Naive B cell (primary cell): ENCODE results near the gene EPN3. TPM values are rescaled to one million over a fixed set of nuclear protein-coding genes. Genes with fewer than 3 reads are reported as not detected.

Source experiments
- ATAC-seq, 2 donors: fragments of 150-1000 bp; cut with Tn5 transposase; 2 replicates each; pipeline ENCODE4 v1.10.0; 2021; ENCODE audit warnings: low read depth in 2 of 2, mild to moderate bottlenecking in 2 of 2, moderate library complexity in 2 of 2
- DNase-seq: peaks from one replicate; pipeline ENCODE4 v3.0.0; 2022
- H3K27ac Mint-ChIP-seq, 6 donors: one replicate each; pipeline ENCODE4 v1.8.0; 2020 to 2022; ENCODE audit warnings: mild to moderate bottlenecking in 6 of 6, mixed read lengths in 6 of 6, moderate library complexity in 5 of 6, inconsistent platforms in 2 of 6
- H3K27me3 Mint-ChIP-seq, 3 donors: one replicate each; pipeline ENCODE4 v1.8.0; 2021 to 2022; ENCODE audit warnings: mixed read lengths in 3 of 3, mild to moderate bottlenecking in 1 of 3
- H3K36me3 Mint-ChIP-seq, 2 donors: one replicate each; pipeline ENCODE4 v1.8.0; 2020 to 2022; ENCODE audit warnings: mixed read lengths in 2 of 2, inconsistent platforms in 1 of 2, mild to moderate bottlenecking in 1 of 2
- H3K4me1 Mint-ChIP-seq, 3 donors: one replicate each; pipeline ENCODE4 v1.8.0; 2020 to 2022; ENCODE audit warnings: mixed read lengths in 3 of 3, inconsistent platforms in 1 of 3, mild to moderate bottlenecking in 1 of 3, moderate library complexity in 1 of 3
- H3K4me3 Mint-ChIP-seq, 8 donors: one replicate each; pipeline ENCODE4 v1.8.0; 2020 to 2022; ENCODE audit warnings: mild to moderate bottlenecking in 8 of 8, mixed read lengths in 8 of 8, moderate library complexity in 8 of 8, inconsistent platforms in 2 of 8
- H3K9me3 Mint-ChIP-seq, 7 donors: one replicate each; pipeline ENCODE4 v1.8.0; 2020 to 2022; ENCODE audit warnings: mixed read lengths in 7 of 7, mild to moderate bottlenecking in 5 of 7, inconsistent platforms in 2 of 7, moderate library complexity in 1 of 7
- polyA plus RNA-seq, 6 donors: library from polyadenylated mRNA; unstranded; fragments of 300-500 nt; fragmentation: Illumina TruSeq; gene quantifications; one replicate each; pipeline ENCODE4 v1.2.3, GENCODE V29; 2021; ENCODE audit warnings: low read depth in 6 of 6

EPN3 gene
- polyA plus RNA-seq, 6 donors from 2014 or later = not detected

DNA sequence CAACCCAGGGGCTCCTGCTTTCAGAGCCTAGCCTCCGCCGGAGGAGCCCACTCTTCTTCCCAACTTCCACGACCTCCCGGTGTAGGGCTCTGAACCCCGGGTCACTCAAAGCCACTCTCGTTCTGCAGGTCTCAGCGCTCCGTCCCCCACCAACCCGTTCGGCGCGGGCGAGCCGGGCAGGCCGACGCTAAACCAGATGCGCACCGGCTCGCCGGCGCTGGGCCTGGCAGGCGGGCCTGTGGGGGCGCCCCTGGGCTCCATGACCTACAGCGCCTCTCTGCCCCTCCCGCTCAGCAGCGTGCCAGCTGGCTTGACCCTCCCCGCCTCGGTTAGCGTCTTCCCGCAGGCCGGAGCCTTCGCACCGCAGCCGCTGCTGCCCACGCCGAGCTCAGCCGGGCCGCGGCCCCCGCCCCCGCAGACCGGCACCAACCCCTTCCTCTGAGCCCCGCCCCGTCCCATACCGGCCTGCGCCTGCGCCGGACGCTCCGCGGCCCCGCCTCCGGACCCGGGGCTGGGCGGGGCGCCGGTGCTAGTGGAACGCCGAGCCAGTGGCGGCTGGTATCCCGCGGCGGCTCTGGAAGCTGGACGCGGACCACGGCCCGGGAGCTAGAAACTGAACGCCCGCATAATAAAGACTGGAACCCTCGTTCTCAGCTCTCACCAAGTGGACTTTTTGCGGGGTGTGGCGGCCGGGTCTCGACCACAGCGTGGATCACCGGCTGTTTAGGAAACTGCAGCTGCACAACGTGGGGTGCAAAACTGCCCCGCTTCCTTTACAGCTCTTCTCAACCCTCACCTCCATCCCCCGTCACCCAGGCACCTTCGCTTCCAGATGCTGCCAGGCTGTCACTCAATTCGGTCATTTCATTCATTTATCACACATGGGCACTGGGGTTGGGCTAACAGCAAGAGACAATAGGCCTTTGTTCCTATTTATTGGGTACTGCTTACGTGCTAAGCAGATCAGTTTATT is 9.5 kb downstream of the EPN3 start:
- DNase-seq (peak; percentile 88), ATAC-seq (peak; percentile 82 to 85)
- Mint-ChIP-seq H3K4me3 (peak overlapping the region; percentile 83 to 94 (median 88)), H3K4me1 (peaks cover 16 to 31% (median 19%) of the 10 kb centered on the region in 3 donors), H3K9me3 (no peaks in the 10 kb centered on the region), H3K27me3 (peaks cover 0 to 30% (median 18%) of the 10 kb centered on the region in 3 donors), H3K36me3 (peaks cover 0 to 3% of the 10 kb centered on the region in 2 donors), H3K27ac (peak overlapping the region in 3 of 6 donors; percentile 9 to 87 (median 52))

GRCh38 chr17:50542795-50543774 is 10.6 kb downstream of the EPN3 start:
- peaks cover 0 to 3% of the 10 kb centered on the region in 2 donors for H3K36me3 Mint-ChIP-seq
- peaks cover 0 to 30% (median 18%) of the 10 kb centered on the region in 3 donors for H3K27me3 Mint-ChIP-seq
- H3K9me3 Mint-ChIP-seq = no peaks in the 10 kb centered on the region
- no peak for DNase-seq
- ATAC-seq = no peak
- peaks cover 20 to 35% (median 25%) of the 10 kb centered on the region in 3 donors for H3K4me1 Mint-ChIP-seq
- H3K4me3 Mint-ChIP-seq = peak overlapping the region in 7 of 8 donors; percentile 83 to 94 (median 85)
- peak overlapping the region in 1 of 6 donors; percentile 32 for H3K27ac Mint-ChIP-seq

DNA sequence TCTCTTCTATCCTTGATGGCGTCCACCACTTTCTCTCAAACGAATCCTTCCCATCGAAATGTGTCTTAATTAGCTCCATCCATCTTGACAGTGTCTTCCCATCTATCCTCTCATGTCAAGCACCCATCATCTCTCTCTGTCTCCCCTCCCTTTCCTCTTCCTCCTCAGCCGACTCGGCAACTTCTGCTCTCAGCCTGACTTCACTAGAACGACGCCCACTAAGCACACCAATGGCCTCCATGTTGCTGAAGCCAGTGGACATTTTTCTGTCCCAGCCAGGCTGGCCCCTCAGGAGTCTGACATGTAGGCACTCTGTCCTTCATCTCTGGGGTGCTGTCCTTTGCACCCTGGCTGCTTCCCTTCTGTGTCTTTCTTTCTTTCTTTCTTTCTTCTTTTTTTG is 12.0 kb downstream of the EPN3 start:
- ATAC-seq (no peak), DNase-seq (no peak)
- Mint-ChIP-seq H3K36me3 (peaks cover 0 to 3% of the 10 kb centered on the region in 2 donors), H3K27me3 (peaks cover 0 to 30% (median 18%) of the 10 kb centered on the region in 3 donors), H3K4me3 (peak overlapping the region in 3 of 8 donors; percentile 11 to 83 (median 37)), H3K4me1 (peaks cover 20 to 35% (median 25%) of the 10 kb centered on the region in 3 donors), H3K27ac (peak overlapping the region in 3 of 6 donors; percentile 16 to 89 (median 82)), H3K9me3 (no peaks in the 10 kb centered on the region)

- peaks cover 20 to 35% (median 25%) of the 10 kb centered on the region in 3 donors for H3K4me1 Mint-ChIP-seq
- H3K36me3 Mint-ChIP-seq = peaks cover 0 to 3% of the 10 kb centered on the region in 2 donors
- H3K9me3 Mint-ChIP-seq = no peaks in the 10 kb centered on the region
- ATAC-seq (no peak), DNase-seq (no peak)
- peaks cover 0 to 30% (median 18%) of the 10 kb centered on the region in 3 donors for H3K27me3 Mint-ChIP-seq
- H3K27ac Mint-ChIP-seq = peak overlapping the region in 1 of 6 donors; percentile 72
- H3K4me3 Mint-ChIP-seq = peak overlapping the region in 3 of 8 donors; percentile 30 to 85 (median 66)
Observed at GRCh38 chr17:50545311-50545710, 12.8 kb downstream of the EPN3 start.

DNA sequence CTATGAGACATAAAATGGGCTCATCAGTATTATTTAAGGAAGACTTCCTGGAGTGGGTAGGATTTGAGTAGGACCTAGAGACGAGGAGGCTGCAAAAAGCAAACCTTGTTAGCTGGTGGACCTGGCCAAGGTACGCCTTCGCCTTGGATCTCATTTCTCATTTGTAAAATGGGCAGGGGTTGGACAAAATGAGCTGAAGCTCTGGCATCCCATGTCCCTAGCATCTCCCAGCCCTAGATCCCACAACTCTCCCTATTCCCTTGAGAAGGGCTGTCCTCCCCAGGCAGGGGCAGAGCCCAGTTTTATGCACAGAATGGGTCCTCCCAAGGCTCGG is 14.1 kb downstream of the EPN3 start:
- Mint-ChIP-seq H3K4me3 (peak overlapping the region; percentile 56 to 90 (median 78)), H3K27me3 (peaks cover 0 to 30% (median 18%) of the 10 kb centered on the region in 3 donors), H3K27ac (peak overlapping the region in 2 of 6 donors; percentile 20 to 24), H3K4me1 (peaks cover 17 to 29% (median 22%) of the 10 kb centered on the region in 3 donors), H3K36me3 (peaks cover 0 to 3% of the 10 kb centered on the region in 2 donors), H3K9me3 (no peaks in the 10 kb centered on the region)
- DNase-seq = no peak
- no peak for ATAC-seq

DNA sequence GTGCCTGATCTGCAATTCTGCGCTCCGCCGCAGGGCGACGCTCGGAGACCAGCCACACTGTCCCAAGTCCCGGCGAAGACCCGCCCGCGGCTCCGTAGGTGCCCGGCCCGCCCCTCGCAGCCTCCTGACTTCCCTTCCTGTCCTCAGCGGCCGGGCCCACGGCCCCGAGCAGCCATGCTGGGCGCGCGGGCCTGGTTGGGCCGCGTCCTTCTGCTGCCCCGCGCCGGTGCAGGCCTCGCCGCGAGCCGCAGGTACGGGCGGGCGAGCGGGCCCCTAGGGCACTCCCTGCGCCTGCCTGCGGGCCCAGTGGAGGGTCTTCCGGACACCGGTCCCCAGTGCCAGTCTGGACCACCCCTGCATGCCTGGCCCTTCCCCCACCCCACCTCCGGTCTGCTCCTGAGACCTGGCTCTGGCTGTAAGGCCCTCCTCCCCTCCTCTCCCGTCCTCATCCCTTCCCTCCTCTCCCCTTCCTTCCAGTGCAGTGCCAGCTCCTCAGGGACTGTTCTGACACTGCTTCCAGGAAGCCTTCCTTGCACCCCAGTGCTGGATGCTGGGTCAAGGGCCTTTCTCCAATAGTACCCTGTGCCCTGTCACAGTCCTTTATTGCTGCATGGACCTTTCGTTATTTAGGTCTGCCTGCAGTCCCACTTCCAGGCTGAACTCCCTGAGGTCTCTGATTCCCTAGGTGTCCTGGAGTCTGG is 14.7 kb downstream of the EPN3 start, which contains the start of gene SPATA20:
Gene SPATA20 (plus strand): TSS at position 140 of the 701 bp plus-strand sequence. CDS start 35 bp downstream, at position 175.
- peak within 1 kb of the TSS; percentile 67 to 90 (median 84) for H3K4me3 Mint-ChIP-seq
- no peaks in the 10 kb centered on the region for H3K9me3 Mint-ChIP-seq
- H3K4me1 Mint-ChIP-seq = peaks cover 16 to 27% (median 19%) of the 10 kb centered on the region in 3 donors
- DNase-seq (peak; percentile 84), ATAC-seq (peak; percentile 73 to 78)
- H3K27me3 Mint-ChIP-seq = peaks cover 0 to 30% (median 18%) of the 10 kb centered on the region in 3 donors
- peaks cover 0 to 3% of the 10 kb centered on the region in 2 donors for H3K36me3 Mint-ChIP-seq
- peak within 1 kb of the TSS in 3 of 6 donors; percentile 24 to 85 (median 78) for H3K27ac Mint-ChIP-seq

GRCh38 chr17:50547736-50548083 is 15.2 kb downstream of the EPN3 start:
- peaks cover 0 to 3% of the 10 kb centered on the region in 2 donors for H3K36me3 Mint-ChIP-seq
- peak overlapping the region in 1 of 6 donors; percentile 85 for H3K27ac Mint-ChIP-seq
- peaks cover 11 to 22% (median 19%) of the 10 kb centered on the region in 3 donors for H3K4me1 Mint-ChIP-seq
- H3K27me3 Mint-ChIP-seq = peaks cover 0 to 30% (median 18%) of the 10 kb centered on the region in 3 donors
- H3K9me3 Mint-ChIP-seq = no peaks in the 10 kb centered on the region
- DNase-seq = no peak
- peak overlapping the region; percentile 67 to 90 (median 84) for H3K4me3 Mint-ChIP-seq
- ATAC-seq = no peak

DNA sequence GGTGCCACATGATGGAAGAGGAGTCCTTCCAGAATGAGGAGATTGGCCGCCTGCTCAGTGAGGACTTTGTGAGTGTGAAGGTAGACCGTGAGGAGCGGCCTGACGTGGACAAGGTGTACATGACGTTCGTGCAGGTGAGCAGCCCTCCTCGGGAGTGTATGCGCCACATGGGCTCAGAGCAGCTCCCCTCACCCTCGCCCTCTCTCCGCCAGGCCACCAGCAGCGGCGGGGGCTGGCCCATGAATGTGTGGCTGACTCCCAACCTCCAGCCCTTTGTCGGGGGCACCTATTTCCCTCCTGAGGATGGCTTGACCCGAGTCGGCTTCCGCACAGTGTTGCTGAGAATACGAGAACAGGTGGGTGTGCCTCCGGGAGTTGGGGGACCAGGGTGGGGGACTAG is 16.3 kb downstream of the EPN3 start:
- Mint-ChIP-seq H3K27me3 (peaks cover 0 to 37% (median 17%) of the 10 kb centered on the region in 3 donors), H3K4me3 (peak overlapping the region in 1 of 8 donors; percentile 9), H3K4me1 (peaks cover 11 to 20% (median 19%) of the 10 kb centered on the region in 3 donors), H3K9me3 (no peaks in the 10 kb centered on the region), H3K27ac (no peak overlapping the region), H3K36me3 (peaks cover 0 to 3% of the 10 kb centered on the region in 2 donors)
- no peak for ATAC-seq
- no peak for DNase-seq

- no peaks in the 10 kb centered on the region for H3K36me3 Mint-ChIP-seq
- peaks cover 11 to 19% (median 16%) of the 10 kb centered on the region in 3 donors for H3K4me1 Mint-ChIP-seq
- no peaks in the 10 kb centered on the region for H3K9me3 Mint-ChIP-seq
- DNase-seq (no peak), ATAC-seq (no peak)
- H3K27me3 Mint-ChIP-seq = peaks cover 0 to 33% (median 12%) of the 10 kb centered on the region in 3 donors
- H3K27ac Mint-ChIP-seq = peak overlapping the region in 1 of 6 donors; percentile 69
- H3K4me3 Mint-ChIP-seq = peak overlapping the region in 1 of 8 donors; percentile 73
Observed at GRCh38 chr17:50549256-50549941, 16.9 kb downstream of the EPN3 start.

- Mint-ChIP-seq H3K4me3 (peak overlapping the region in 1 of 8 donors; percentile 73), H3K9me3 (no peaks in the 10 kb centered on the region), H3K4me1 (peaks cover 11 to 19% (median 15%) of the 10 kb centered on the region in 3 donors), H3K27ac (no peak overlapping the region), H3K36me3 (no peaks in the 10 kb centered on the region), H3K27me3 (peaks cover 4 to 33% (median 7%) of the 10 kb centered on the region in 3 donors)
- DNase-seq (no peak), ATAC-seq (no peak)
Observed at GRCh38 chr17:50549969-50550368, 17.4 kb downstream of the EPN3 start.

- no peak for ATAC-seq
- Mint-ChIP-seq H3K36me3 (no peaks in the 10 kb centered on the region), H3K27me3 (peaks cover 4 to 27% (median 6%) of the 10 kb centered on the region in 3 donors), H3K4me3 (peak overlapping the region in 1 of 8 donors; percentile 31), H3K4me1 (peaks cover 11 to 19% (median 13%) of the 10 kb centered on the region in 3 donors), H3K9me3 (no peaks in the 10 kb centered on the region), H3K27ac (peak overlapping the region in 1 of 6 donors; percentile 84)
- no peak for DNase-seq
Observed at GRCh38 chr17:50550661-50551432, 18.3 kb downstream of the EPN3 start.
